Muscle layer of colon (tissue), 2 donors: Measurements from ENCODE around the gene IGLL5.

Experiments
- H3K27ac ChIP-seq: one replicate; pipeline ENCODE4 v1.7.0; 2013; ENCODE audit warnings: low read depth, mild to moderate bottlenecking, low read length, moderate library complexity
- H3K27me3 ChIP-seq, 2 donors: one replicate each; pipeline ENCODE4 v1.7.0; 2013; ENCODE audit warnings: low read length in 2 of 2, mild to moderate bottlenecking in 2 of 2; ENCODE audit not compliant: insufficient read depth in 2 of 2, control insufficient read depth in 1 of 2
- H3K36me3 ChIP-seq: one replicate; pipeline ENCODE4 v1.7.0; 2013; ENCODE audit warnings: mild to moderate bottlenecking, low read length; ENCODE audit not compliant: insufficient read depth
- H3K4me1 ChIP-seq: one replicate; pipeline ENCODE4 v1.7.0; 2013; ENCODE audit warnings: mild to moderate bottlenecking, low read length; ENCODE audit not compliant: insufficient read depth
- H3K4me3 ChIP-seq, 2 donors: one replicate each; pipeline ENCODE4 v1.7.0; 2013; ENCODE audit warnings: low read length in 2 of 2, low read depth in 1 of 2, mild to moderate bottlenecking in 1 of 2, moderate library complexity in 1 of 2
- H3K9ac ChIP-seq: one replicate; pipeline ENCODE4 v1.7.0; 2013; ENCODE audit warnings: low read length
- H3K9me3 ChIP-seq: one replicate; pipeline ENCODE4 v1.7.0; 2013; ENCODE audit warnings: mild to moderate bottlenecking, low read length
- donor health status: abdominal sarcoma.
- donor health status: Adenocarcinoma of cecum.

The IGLL5 gene

DNA sequence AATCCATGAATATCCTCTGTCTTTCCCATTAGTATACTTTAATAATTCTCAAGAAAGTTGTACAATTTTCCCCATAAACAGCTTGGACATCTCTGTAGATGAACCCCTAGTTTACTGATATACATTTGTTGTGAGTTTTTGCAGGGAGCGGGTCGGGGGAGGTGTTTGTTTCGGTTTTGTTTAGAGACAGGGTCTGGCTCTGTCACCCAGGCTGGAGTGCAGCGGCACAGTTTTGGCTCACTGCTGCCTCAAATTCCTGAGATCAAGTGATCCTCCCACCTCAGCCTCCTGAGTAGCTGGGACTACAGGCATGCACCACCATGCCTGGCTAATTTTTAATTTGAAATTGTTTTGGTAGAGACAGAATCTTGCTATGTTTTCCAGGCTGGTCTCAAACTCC is 57.6 kb downstream of the IGLL5 start:
- H3K4me3 ChIP-seq = no peak overlapping the region
- H3K36me3 ChIP-seq = no peaks in the 10 kb centered on the region
- H3K27ac ChIP-seq = no peak overlapping the region
- H3K4me1 ChIP-seq = no peaks in the 10 kb centered on the region
- H3K27me3 ChIP-seq = no peaks in the 10 kb centered on the region
- no peak overlapping the region for H3K9ac ChIP-seq
- H3K9me3 ChIP-seq = no peaks in the 10 kb centered on the region
